K562 (cell line): ENCODE results near the gene HMX3. TPM values are rescaled to one million over a fixed set of nuclear protein-coding genes. Genes with fewer than 3 reads are reported as not detected.
A peak's percentile ranks its signal among the peaks of the same experiment; 100 is the strongest.

Experiments
- CBX1 ChIP-seq: sonication (generic); IDR thresholded peaks from 2 replicates; pipeline ENCODE4 v1.6.1; 2016; ENCODE audit warnings: antibody characterized with exemption, low read depth, mild to moderate bottlenecking
- FOS ChIP-seq: IDR thresholded peaks from 3 replicates; pipeline ENCODE4 v1.6.1; 2011; ENCODE audit not compliant: insufficient read length; ENCODE audit errors: extremely low read depth
- KAT2B ChIP-seq: IDR thresholded peaks from one replicate; pipeline ENCODE4 v1.6.1; 2012; ENCODE audit warnings: low read depth, mild to moderate bottlenecking, control low read depth, inconsistent platforms, low read length, moderate library complexity
- MAZ ChIP-seq, 2 experiments: fragments of 450-650 bp in 1 of 2; sonication (generic) in 1 of 2; formaldehyde crosslinking; IDR thresholded peaks in 1 of 2; conservative IDR thresholded peaks in 1 of 2; 2 replicates each; pipeline versions ENCODE4 v1.4.0 to v1.5.0; 2020; ENCODE audit warnings: mild to moderate bottlenecking in 1 of 2, missing genetic modification reagents in 1 of 2
- MYBL2 ChIP-seq, 2 experiments: fragments of 450-650 bp in 1 of 2; sonication (generic) in 1 of 2; formaldehyde crosslinking in 1 of 2; IDR thresholded peaks; 2 replicates each; pipeline versions ENCODE4 v1.6.1 to v1.8.1; 2017 to 2022; ENCODE audit warnings: borderline replicate concordance in 1 of 2, inconsistent platforms in 1 of 2, low read depth in 1 of 2, mild to moderate bottlenecking in 1 of 2, missing genetic modification reagents in 1 of 2, moderate library complexity in 1 of 2
- NFATC3 ChIP-seq: fragments of 450-650 bp; IDR thresholded peaks from 2 replicates; pipeline ENCODE4 v1.6.1; 2017; ENCODE audit warnings: mild to moderate bottlenecking
- NR2C2 ChIP-seq, 2 experiments: fragments of 200-800 bp in 1 of 2; sonication (Bioruptor generic) in 1 of 2; sonication (generic) in 1 of 2; formaldehyde crosslinking in 1 of 2; IDR thresholded peaks; 2 replicates each; pipeline versions ENCODE4 v1.6.1 to v1.8.0; 2016 to 2022; ENCODE audit warnings: mild to moderate bottlenecking in 1 of 2, missing compliant biosample characterization in 1 of 2, missing genetic modification characterization in 1 of 2, missing genetic modification reagents in 1 of 2
- NR2F6 ChIP-seq: fragments of 450-650 bp; formaldehyde crosslinking; IDR thresholded peaks from 2 replicates; pipeline ENCODE4 v1.4.0; 2020; ENCODE audit warnings: mild to moderate bottlenecking
- PURB ChIP-seq: sonication (generic); formaldehyde crosslinking; IDR thresholded peaks from 2 replicates; pipeline ENCODE4 v1.9.0; 2021; ENCODE audit warnings: low read depth, mild to moderate bottlenecking, missing genetic modification reagents
- SRF ChIP-seq, 2 experiments: fragments of 250-450, 450-650 bp in 1 of 2; sonication (Bioruptor Pico) in 1 of 2; sonication (generic) in 1 of 2; formaldehyde crosslinking; IDR thresholded peaks; 2 replicates each; pipeline versions ENCODE4 v1.5.0 to v1.5.1; 2020 to 2022; ENCODE audit warnings: mild to moderate bottlenecking in 1 of 2, missing genetic modification reagents in 1 of 2
- TCFL5 ChIP-seq: fragments of 250-450 bp; sonication (Bioruptor Pico); conservative IDR thresholded peaks from 2 replicates; pipeline ENCODE4 v1.6.1; 2021; ENCODE audit warnings: mild to moderate bottlenecking, moderate library complexity, matching md5 sums
- XRCC3 ChIP-seq: fragments of 450-650 bp; IDR thresholded peaks from 2 replicates; pipeline ENCODE4 v1.6.1; 2017; ENCODE audit warnings: mild to moderate bottlenecking, moderate library complexity
- ZC3H11A ChIP-seq: IDR thresholded peaks from 2 replicates; pipeline ENCODE4 v1.6.1; 2012; ENCODE audit warnings: low read depth, low read length, improper control_type of control experiment
- ZNF354B ChIP-seq: fragments of 250-450 bp; sonication (Bioruptor Pico); IDR thresholded peaks from 2 replicates; pipeline ENCODE4 v1.4.0; 2020
- ZNF449 ChIP-seq: fragments of 250-450 bp; sonication (Bioruptor Pico); IDR thresholded peaks from 2 replicates; pipeline ENCODE4 v1.8.0; 2022; ENCODE audit warnings: moderate library complexity, mild to moderate bottlenecking, inconsistent platforms
- ZNF699 ChIP-seq: fragments of 250-450 bp; sonication (Bioruptor Pico); IDR thresholded peaks from 2 replicates; pipeline ENCODE4 v1.8.0; 2021; ENCODE audit warnings: mild to moderate bottlenecking, moderate library complexity; ENCODE audit not compliant: insufficient replicate concordance
- ZNF764 ChIP-seq: fragments of 250-450 bp; sonication (Bioruptor Pico); IDR thresholded peaks from 2 replicates; pipeline ENCODE4 v1.4.0; 2020; ENCODE audit warnings: low read depth, mild to moderate bottlenecking, moderate library complexity
- polyA plus RNA-seq, 8 experiments: library from polyadenylated mRNA; depleted of rRNA in 4 of 8; stranded (reverse) in 5 of 8; unstranded in 3 of 8; fragments of >200 nt; fragmentation: Nextera tagmentation in 2 of 8; fragmentation: Illumina TruSeq in 1 of 8; extraction: Ambion mirVana in 2 of 8; extraction: Trizol in 1 of 8; gene quantifications; 2 replicates each; pipeline versions ENCODE4 v1.2.1 to v1.2.3, GENCODE V29; 2011 to 2014; ENCODE audit warnings: inconsistent platforms in 1 of 8, missing spikeins in 1 of 8
- total RNA-seq, 7 experiments: library from RNA; depleted of rRNA in 6 of 7; stranded (reverse); fragments of >200 nt in 6 of 7; fragmentation: Illumina TruSeq in 2 of 7; extraction: Trizol in 2 of 7; gene quantifications; 2 replicates each; pipeline versions ENCODE4 v1.2.1 to v1.2.3, GENCODE V29; 2011 to 2021; ENCODE audit warnings: low replicate concordance in 1 of 7
- TF ChIP-seq, protein P1 (sequence below): conservative IDR thresholded peaks from 2 replicates; pipeline ENCODE4 v1.6.1; 2011; ENCODE audit warnings: low read depth, mild to moderate bottlenecking, low read length; ENCODE audit not compliant: control insufficient read depth
- TF ChIP-seq, protein P2 (sequence below): sonication (generic); formaldehyde crosslinking; IDR thresholded peaks from 2 replicates; pipeline ENCODE4 v1.8.0; 2023; ENCODE audit warnings: missing genetic modification reagents, mild to moderate bottlenecking, borderline replicate concordance

The HMX3 gene
- total and polyA plus RNA-seq, 9 of the 15 experiments (the other 6 are each of a cell fraction or from before 2014, with no cell fraction given): 0.55 to 43.5 (median 7.4) TPM; not detected in 2

DNA sequence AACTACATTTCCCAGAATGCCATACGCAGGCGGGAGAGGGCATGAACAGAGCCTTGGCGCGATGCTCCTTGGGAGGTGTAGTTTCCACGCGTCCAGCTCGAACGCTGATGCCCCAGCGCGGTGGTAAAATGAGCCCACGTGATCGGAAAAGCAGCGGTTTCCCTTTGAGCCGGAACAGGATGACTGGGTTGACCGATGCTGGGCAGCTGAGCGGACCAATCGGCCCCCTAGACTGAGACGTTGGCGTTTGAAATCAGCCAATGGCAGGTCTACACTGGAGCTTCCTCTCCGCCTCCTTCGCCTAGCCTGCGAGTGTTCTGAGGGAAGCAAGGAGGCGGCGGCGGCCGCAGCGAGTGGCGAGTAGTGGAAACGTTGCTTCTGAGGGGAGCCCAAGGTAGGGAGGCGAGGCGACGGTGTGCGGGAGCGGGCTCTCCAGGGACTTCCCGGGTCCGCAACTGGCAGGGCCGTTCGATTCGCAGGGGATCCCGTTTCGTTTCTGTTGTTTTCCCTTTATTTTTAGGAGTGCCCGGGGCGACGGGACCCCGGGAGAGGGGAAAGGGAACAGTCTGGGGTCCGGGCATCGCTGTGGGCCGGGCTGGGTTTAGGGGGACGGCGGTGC, 18.4 kb downstream of the HMX3 start, which contains the start of gene BUB3 (continued):
- TF ChIP-seq MAZ (CRISPR knock-in tag; conservative IDR thresholded peaks at IDR 0.05 in 1 of 2, IDR thresholded peaks at IDR 0.05 in 1 of 2): 0 out of 4 replicates have a peak, but pooled peaks of 1 of the 2 experiments have one; percentile 10
- TF ChIP-seq, protein P1, sequence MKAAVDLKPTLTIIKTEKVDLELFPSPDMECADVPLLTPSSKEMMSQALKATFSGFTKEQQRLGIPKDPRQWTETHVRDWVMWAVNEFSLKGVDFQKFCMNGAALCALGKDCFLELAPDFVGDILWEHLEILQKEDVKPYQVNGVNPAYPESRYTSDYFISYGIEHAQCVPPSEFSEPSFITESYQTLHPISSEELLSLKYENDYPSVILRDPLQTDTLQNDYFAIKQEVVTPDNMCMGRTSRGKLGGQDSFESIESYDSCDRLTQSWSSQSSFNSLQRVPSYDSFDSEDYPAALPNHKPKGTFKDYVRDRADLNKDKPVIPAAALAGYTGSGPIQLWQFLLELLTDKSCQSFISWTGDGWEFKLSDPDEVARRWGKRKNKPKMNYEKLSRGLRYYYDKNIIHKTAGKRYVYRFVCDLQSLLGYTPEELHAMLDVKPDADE: peak; percentile 87; the same call in 1 of the 2 replicates
- TF ChIP-seq ZC3H11A: no peak
- TF ChIP-seq, protein P2, sequence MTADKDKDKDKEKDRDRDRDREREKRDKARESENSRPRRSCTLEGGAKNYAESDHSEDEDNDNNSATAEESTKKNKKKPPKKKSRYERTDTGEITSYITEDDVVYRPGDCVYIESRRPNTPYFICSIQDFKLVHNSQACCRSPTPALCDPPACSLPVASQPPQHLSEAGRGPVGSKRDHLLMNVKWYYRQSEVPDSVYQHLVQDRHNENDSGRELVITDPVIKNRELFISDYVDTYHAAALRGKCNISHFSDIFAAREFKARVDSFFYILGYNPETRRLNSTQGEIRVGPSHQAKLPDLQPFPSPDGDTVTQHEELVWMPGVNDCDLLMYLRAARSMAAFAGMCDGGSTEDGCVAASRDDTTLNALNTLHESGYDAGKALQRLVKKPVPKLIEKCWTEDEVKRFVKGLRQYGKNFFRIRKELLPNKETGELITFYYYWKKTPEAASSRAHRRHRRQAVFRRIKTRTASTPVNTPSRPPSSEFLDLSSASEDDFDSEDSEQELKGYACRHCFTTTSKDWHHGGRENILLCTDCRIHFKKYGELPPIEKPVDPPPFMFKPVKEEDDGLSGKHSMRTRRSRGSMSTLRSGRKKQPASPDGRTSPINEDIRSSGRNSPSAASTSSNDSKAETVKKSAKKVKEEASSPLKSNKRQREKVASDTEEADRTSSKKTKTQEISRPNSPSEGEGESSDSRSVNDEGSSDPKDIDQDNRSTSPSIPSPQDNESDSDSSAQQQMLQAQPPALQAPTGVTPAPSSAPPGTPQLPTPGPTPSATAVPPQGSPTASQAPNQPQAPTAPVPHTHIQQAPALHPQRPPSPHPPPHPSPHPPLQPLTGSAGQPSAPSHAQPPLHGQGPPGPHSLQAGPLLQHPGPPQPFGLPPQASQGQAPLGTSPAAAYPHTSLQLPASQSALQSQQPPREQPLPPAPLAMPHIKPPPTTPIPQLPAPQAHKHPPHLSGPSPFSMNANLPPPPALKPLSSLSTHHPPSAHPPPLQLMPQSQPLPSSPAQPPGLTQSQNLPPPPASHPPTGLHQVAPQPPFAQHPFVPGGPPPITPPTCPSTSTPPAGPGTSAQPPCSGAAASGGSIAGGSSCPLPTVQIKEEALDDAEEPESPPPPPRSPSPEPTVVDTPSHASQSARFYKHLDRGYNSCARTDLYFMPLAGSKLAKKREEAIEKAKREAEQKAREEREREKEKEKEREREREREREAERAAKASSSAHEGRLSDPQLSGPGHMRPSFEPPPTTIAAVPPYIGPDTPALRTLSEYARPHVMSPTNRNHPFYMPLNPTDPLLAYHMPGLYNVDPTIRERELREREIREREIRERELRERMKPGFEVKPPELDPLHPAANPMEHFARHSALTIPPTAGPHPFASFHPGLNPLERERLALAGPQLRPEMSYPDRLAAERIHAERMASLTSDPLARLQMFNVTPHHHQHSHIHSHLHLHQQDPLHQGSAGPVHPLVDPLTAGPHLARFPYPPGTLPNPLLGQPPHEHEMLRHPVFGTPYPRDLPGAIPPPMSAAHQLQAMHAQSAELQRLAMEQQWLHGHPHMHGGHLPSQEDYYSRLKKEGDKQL (CRISPR knock-in tag): no peak
- TF ChIP-seq ZNF764 (CRISPR knock-in tag): no peak
- TF ChIP-seq NR2C2 (CRISPR knock-in tag; IDR thresholded peaks at IDR 0.05): peak; percentile 95
- peak; percentile 99 for TF ChIP-seq NR2C2 (tag; IDR thresholded peaks at IDR 0.05)
- no peak for TF ChIP-seq XRCC3
- TF ChIP-seq TCFL5 (CRISPR knock-in tag): no peak
- peak; percentile 97 for TF ChIP-seq MYBL2 (IDR thresholded peaks at IDR 0.05; ENCODE audit: low read depth)
- no peak; the same call in 1 of the 2 replicates for TF ChIP-seq MYBL2 (CRISPR knock-in tag; IDR thresholded peaks at IDR 0.05; ENCODE audit: borderline replicate concordance)
- TF ChIP-seq SRF (CRISPR knock-in tag; IDR thresholded peaks at IDR 0.05): no peak
- TF ChIP-seq FOS: peak; percentile 89
- TF ChIP-seq NFATC3: no peak
- TF ChIP-seq ZNF449: no peak
- no peak for TF ChIP-seq ZNF354B
- TF ChIP-seq PURB (CRISPR knock-in tag): no peak
- TF ChIP-seq ZNF699: no peak
- TF ChIP-seq CBX1: no peak
- TF ChIP-seq KAT2B: no peak
- TF ChIP-seq NR2F6 (CRISPR knock-in tag): no peak
